ENCODE data around the gene GATD1. TPM values are rescaled to one million over a fixed set of nuclear protein-coding genes. Genes with fewer than 3 reads are reported as not detected.

The GATD1 gene
- total and polyA plus RNA-seq, 9 of the 15 experiments (the other 6 are each of a cell fraction or from before 2014, with no cell fraction given) = 2.8 to 144 (median 36.9) TPM

GRCh38 chr11:819129-819931 lies 42.0 kb upstream of the GATD1 start (continued):
- TF ChIP-seq ZBTB11 (CRISPR knock-in tag; IDR thresholded peaks at IDR 0.05) = peak in 1 of 3 experiments; percentile 77; a peak in 1 of 6 replicates
- TF ChIP-seq KDM5B (IDR thresholded peaks at IDR 0.05; ENCODE audit: insufficient replicate concordance, low read depth, low read length) = peak; percentile 92
- peak; percentile 45 for TF ChIP-seq FUS (optimal IDR thresholded peaks at IDR 0.05; ENCODE audit: low read depth, low read length)
- peak; percentile 91; the same call in 1 of the 2 replicates for TF ChIP-seq PHF8 (IDR thresholded peaks at IDR 0.05; ENCODE audit: borderline replicate concordance, low read length)
- peak; percentile 91 for TF ChIP-seq POLR2H (tag; IDR thresholded peaks at IDR 0.05; ENCODE audit: low read depth)
- TF ChIP-seq ZMIZ1 (IDR thresholded peaks at IDR 0.05; ENCODE audit: low read depth in 2 of 2, low read length in 2 of 2) = 0 out of 4 replicates have a peak, but pooled peaks of 1 of the 2 experiments have one; percentile 46
- peak; percentile 91 for TF ChIP-seq RB1 (IDR thresholded peaks at IDR 0.05; ENCODE audit: low read depth)
- peak; percentile 86; the same call in 1 of the 2 replicates for TF ChIP-seq GATAD2B (IDR thresholded peaks at IDR 0.05; ENCODE audit: borderline replicate concordance)
- TF ChIP-seq CHD2 (IDR thresholded peaks at IDR 0.05; ENCODE audit: low read depth, low read length) = peak; percentile 79
- TF ChIP-seq NFYB (IDR thresholded peaks at IDR 0.05; ENCODE audit: extremely low read depth, insufficient read length) = peak; percentile 53
- peak; percentile 74 for TF ChIP-seq SIN3B (IDR thresholded peaks at IDR 0.05; ENCODE audit: low read depth)
- TF ChIP-seq EGR1 (conservative IDR thresholded peaks at IDR 0.05) = peak; percentile 87
- TF ChIP-seq NFRKB (IDR thresholded peaks at IDR 0.05; ENCODE audit: low read depth) = no peak
- peak; percentile 44 for TF ChIP-seq ZFX (CRISPR knock-in tag; IDR thresholded peaks at IDR 0.05)
- TF ChIP-seq ETV6 (IDR thresholded peaks at IDR 0.05; ENCODE audit: borderline replicate concordance in 1 of 2, low read depth in 2 of 2, low read length in 1 of 2) = no peak
- no peak for TF ChIP-seq ETV6 (CRISPR knock-in tag; IDR thresholded peaks at IDR 0.05; ENCODE audit: borderline replicate concordance)
- TF ChIP-seq SMAD4 (CRISPR knock-in tag; conservative IDR thresholded peaks at IDR 0.05) = peak; percentile 17; the same call in 1 of the 2 replicates
- no peak for TF ChIP-seq SP2 (IDR thresholded peaks at IDR 0.05; ENCODE audit: extremely low read depth, low read depth, low read length, poor library complexity, severe bottlenecking)
- TF ChIP-seq ZFP36 (IDR thresholded peaks at IDR 0.05; ENCODE audit: low read depth, low read length, partially characterized antibody) = peak; percentile 24
- TF ChIP-seq NR2C1 (IDR thresholded peaks at IDR 0.05) = no peak
- TF ChIP-seq NR2C1 (tag; IDR thresholded peaks at IDR 0.05) = no peak

Measured in K562 (cell line).